ENCODE data around the gene KLHL18.

DNA sequence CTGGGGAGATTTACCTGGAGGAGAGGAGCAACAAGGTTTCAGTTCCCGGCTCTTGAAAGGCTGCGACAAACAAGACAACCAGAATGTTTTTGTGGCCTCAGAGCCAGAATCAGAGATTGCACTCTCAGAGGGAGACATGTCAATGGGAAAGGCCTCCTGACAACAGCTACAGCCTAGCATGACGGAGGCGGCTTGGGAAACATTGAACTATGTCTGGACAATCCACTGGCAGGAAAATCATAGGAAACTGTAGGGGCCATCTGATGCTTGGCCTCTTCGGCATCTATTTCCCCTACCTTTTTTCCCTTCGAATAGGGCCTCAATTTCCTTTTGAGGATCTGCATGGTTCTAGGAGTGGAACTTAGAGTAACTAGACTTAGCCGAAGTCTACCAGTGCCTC, 84.9 kb downstream of the KLHL18 start:
- TF ChIP-seq EZH2 (IDR thresholded peaks at IDR 0.05; ENCODE audit: insufficient read depth, poor library complexity, severe bottlenecking) = no peak
- TF ChIP-seq EZH2phosphoT487 (IDR thresholded peaks at IDR 0.05; ENCODE audit: insufficient read depth, low read depth) = no peak
